HL-60 (cell line): ENCODE data around the gene CFL2.
"Not testable (repeated sequence)": the region's sequence is repeated elsewhere in the genome, so short reads cannot be mapped to it uniquely, and the experiment has no call there.

Experiments
- DNase-seq, 2 experiments: peaks; one replicate each; pipeline ENCODE4 v3.0.0-alpha.2; 2010 to 2020; ENCODE audit warnings: low read depth in 1 of 2, low spot score in 1 of 2
- H3K27ac ChIP-seq: fragments of 250-450 bp; sonication (Bioruptor Pico); replicated peaks from 2 replicates; pipeline ENCODE4 v1.5.1; 2020; ENCODE audit warnings: mild to moderate bottlenecking, moderate library complexity
- H3K27me3 ChIP-seq: fragments of 250-450 bp; sonication (Bioruptor Pico); 2 replicates; pipeline ENCODE4 v1.5.1; 2021; ENCODE audit warnings: mild to moderate bottlenecking, moderate library complexity; ENCODE audit not compliant: insufficient read depth, poor library complexity, severe bottlenecking
- H3K4me3 ChIP-seq: replicated peaks from 2 replicates; pipeline ENCODE4 v1.5.1; 2011; ENCODE audit warnings: mild to moderate bottlenecking, control low read depth, low read length; ENCODE audit not compliant: insufficient read depth
- CTCF ChIP-seq: IDR thresholded peaks from one replicate; pipeline ENCODE4 v1.5.1; 2011; ENCODE audit warnings: low read length, control low read depth, inconsistent platforms; ENCODE audit not compliant: insufficient read depth
- GABPA ChIP-seq: IDR thresholded peaks from 2 replicates; pipeline ENCODE4 v1.6.1; 2012; ENCODE audit warnings: low read depth
- POLR2AphosphoS5 ChIP-seq: IDR thresholded peaks from 2 replicates; pipeline ENCODE4 v1.6.1; 2012; ENCODE audit warnings: low read depth
- REST ChIP-seq: IDR thresholded peaks from 2 replicates; pipeline ENCODE4 v1.6.1; 2012; ENCODE audit warnings: low read depth; ENCODE audit not compliant: insufficient replicate concordance
- SPI1 ChIP-seq: IDR thresholded peaks from 2 replicates; pipeline ENCODE4 v1.6.1; 2012; ENCODE audit warnings: low read depth, mild to moderate bottlenecking, borderline replicate concordance

The CFL2 gene

GRCh38 chr14:34700622-34701130 lies 13.7 kb downstream of the CFL2 start:
- H3K27ac ChIP-seq: no peak overlapping the region
- no peak overlapping the region for H3K4me3 ChIP-seq
- H3K27me3 ChIP-seq: no peaks in the 10 kb centered on the region
- TF ChIP-seq SPI1: no peak
- no peak for TF ChIP-seq CTCF
- no peak for TF ChIP-seq REST
- no peak for TF ChIP-seq POLR2AphosphoS5
- no peak for TF ChIP-seq GABPA
- no peak for DNase-seq

GRCh38 chr14:34699873-34700621 lies 14.3 kb downstream of the CFL2 start:
- no peak for DNase-seq
- no peaks in the 10 kb centered on the region for H3K27me3 ChIP-seq
- no peak overlapping the region for H3K27ac ChIP-seq
- no peak for TF ChIP-seq GABPA
- TF ChIP-seq SPI1: no peak
- TF ChIP-seq POLR2AphosphoS5: no peak
- no peak for TF ChIP-seq REST
- no peak for TF ChIP-seq CTCF
- H3K4me3 ChIP-seq: no peak overlapping the region

- not testable (repeated sequence) for H3K27me3 ChIP-seq, H3K27ac ChIP-seq, H3K4me3 ChIP-seq, DNase-seq
Measured at GRCh38 chr14:34694216-34694615, 20.2 kb downstream of the CFL2 start.

GRCh38 chr14:34693228-34693939 lies 21.0 kb downstream of the CFL2 start:
- TF ChIP-seq POLR2AphosphoS5 (no peak), CTCF (no peak), GABPA (no peak)
- Histone ChIP-seq H3K4me3 (peak overlapping the region; percentile 53), H3K27ac (no peak overlapping the region), H3K27me3 (no peaks in the 10 kb centered on the region)
- peak in 1 of 2 experiments; percentile 32 for DNase-seq
